A549 (cell line): ENCODE results near the gene LASP1NB.

Experiments
- BHLHE40 ChIP-seq: IDR thresholded peaks from 2 replicates; pipeline ENCODE4 v1.6.1; 2012; ENCODE audit warnings: low read depth, low read length, inconsistent platforms
- CEBPB ChIP-seq, 2 experiments: fragments of >200 bp in 1 of 2; sonication (Bioruptor Twin) in 1 of 2; formaldehyde crosslinking in 1 of 2; IDR thresholded peaks; 2 replicates each; pipeline ENCODE4 v1.6.1; 2012 to 2016
- EP300 ChIP-seq, 2 experiments: fragments of >200 bp; sonication (Bioruptor Twin); formaldehyde crosslinking; IDR thresholded peaks; 2 replicates in 1 of 2; 3 replicates in 1 of 2; pipeline ENCODE4 v1.6.1; 2016 to 2017
- FOSL2 ChIP-seq, 2 experiments: fragments of 450-650 bp in 1 of 2; fragments of >200 bp in 1 of 2; sonication (Bioruptor Twin) in 1 of 2; formaldehyde crosslinking; IDR thresholded peaks; 2 replicates each; pipeline versions ENCODE4 v1.5.0 to v1.6.1; 2016 to 2020; ENCODE audit warnings: mild to moderate bottlenecking in 1 of 2, moderate library complexity in 1 of 2
- NR3C1 ChIP-seq: fragments of >200 bp; sonication (Bioruptor Twin); formaldehyde crosslinking; IDR thresholded peaks from 3 replicates; pipeline ENCODE4 v1.6.1; 2017
- PBX3 ChIP-seq: IDR thresholded peaks from 2 replicates; pipeline ENCODE4 v1.6.1; 2012
- POLR2A ChIP-seq: IDR thresholded peaks from 2 replicates; pipeline ENCODE4 v1.6.1; 2012; ENCODE audit warnings: mild to moderate bottlenecking, low read length
- RAD21 ChIP-seq, 2 experiments: fragments of >200 bp in 1 of 2; sonication (Bioruptor Twin) in 1 of 2; formaldehyde crosslinking in 1 of 2; IDR thresholded peaks in 1 of 2; conservative IDR thresholded peaks in 1 of 2; 2 replicates in 1 of 2; 3 replicates in 1 of 2; pipeline ENCODE4 v1.6.1; 2012 to 2018; ENCODE audit warnings: inconsistent platforms in 1 of 2
- RFX5 ChIP-seq: fragments of 450-650 bp; IDR thresholded peaks from 2 replicates; pipeline ENCODE4 v1.7.1; 2014; ENCODE audit warnings: antibody characterized with exemption, mild to moderate bottlenecking, moderate library complexity
- SMC3 ChIP-seq: fragments of >200 bp; sonication (Bioruptor Twin); formaldehyde crosslinking; IDR thresholded peaks from 3 replicates; pipeline ENCODE4 v1.6.1; 2018; ENCODE audit warnings: inconsistent platforms
- SREBF2 ChIP-seq: fragments of 450-650 bp; IDR thresholded peaks from 2 replicates; pipeline ENCODE4 v1.6.1; 2014; ENCODE audit warnings: mild to moderate bottlenecking, moderate library complexity
- TF ChIP-seq, protein P1 (sequence below): fragments of >200 bp; sonication (Bioruptor Twin); formaldehyde crosslinking; IDR thresholded peaks from 3 replicates; pipeline ENCODE4 v1.5.1; 2016
- TF ChIP-seq, protein P2 (sequence below): fragments of 250-450 bp; sonication (Bioruptor Pico); IDR thresholded peaks from 2 replicates; pipeline ENCODE4 v1.5.0; 2021; ENCODE audit warnings: mild to moderate bottlenecking, moderate library complexity, borderline replicate concordance

DNA sequence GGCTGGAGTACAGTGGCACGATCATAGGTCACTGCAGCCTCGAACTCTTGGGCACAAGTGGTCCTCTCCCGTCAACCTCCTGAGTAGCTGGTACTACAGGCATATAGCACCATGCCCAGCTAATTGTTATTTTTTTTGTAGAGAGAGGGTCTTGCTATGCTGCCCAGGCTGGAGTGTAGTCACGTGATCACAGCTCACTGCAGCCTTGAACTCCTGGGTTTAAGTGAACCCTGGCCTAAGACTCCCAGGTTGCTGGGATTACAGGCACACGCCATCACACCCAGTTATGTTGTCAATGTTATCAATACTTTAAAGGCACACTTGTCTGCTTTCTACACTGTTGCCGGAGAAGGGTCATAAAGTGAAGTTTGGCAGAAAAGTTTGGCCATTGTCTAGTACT lies 22.0 kb upstream of the LASP1NB start:
- no peak for TF ChIP-seq EP300 (IDR thresholded peaks at IDR 0.05)
- no peak for TF ChIP-seq NR3C1
- TF ChIP-seq CEBPB (IDR thresholded peaks at IDR 0.05) = no peak
- no peak for TF ChIP-seq POLR2A
- TF ChIP-seq, protein P1, sequence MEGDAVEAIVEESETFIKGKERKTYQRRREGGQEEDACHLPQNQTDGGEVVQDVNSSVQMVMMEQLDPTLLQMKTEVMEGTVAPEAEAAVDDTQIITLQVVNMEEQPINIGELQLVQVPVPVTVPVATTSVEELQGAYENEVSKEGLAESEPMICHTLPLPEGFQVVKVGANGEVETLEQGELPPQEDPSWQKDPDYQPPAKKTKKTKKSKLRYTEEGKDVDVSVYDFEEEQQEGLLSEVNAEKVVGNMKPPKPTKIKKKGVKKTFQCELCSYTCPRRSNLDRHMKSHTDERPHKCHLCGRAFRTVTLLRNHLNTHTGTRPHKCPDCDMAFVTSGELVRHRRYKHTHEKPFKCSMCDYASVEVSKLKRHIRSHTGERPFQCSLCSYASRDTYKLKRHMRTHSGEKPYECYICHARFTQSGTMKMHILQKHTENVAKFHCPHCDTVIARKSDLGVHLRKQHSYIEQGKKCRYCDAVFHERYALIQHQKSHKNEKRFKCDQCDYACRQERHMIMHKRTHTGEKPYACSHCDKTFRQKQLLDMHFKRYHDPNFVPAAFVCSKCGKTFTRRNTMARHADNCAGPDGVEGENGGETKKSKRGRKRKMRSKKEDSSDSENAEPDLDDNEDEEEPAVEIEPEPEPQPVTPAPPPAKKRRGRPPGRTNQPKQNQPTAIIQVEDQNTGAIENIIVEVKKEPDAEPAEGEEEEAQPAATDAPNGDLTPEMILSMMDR = no peak
- TF ChIP-seq PBX3 = no peak
- TF ChIP-seq RFX5 = no peak
- no peak for TF ChIP-seq FOSL2 (IDR thresholded peaks at IDR 0.05)
- TF ChIP-seq FOSL2 (CRISPR knock-in tag; IDR thresholded peaks at IDR 0.05) = no peak
- TF ChIP-seq SMC3 = no peak
- TF ChIP-seq RAD21 (conservative IDR thresholded peaks at IDR 0.05 in 1 of 2, IDR thresholded peaks at IDR 0.05 in 1 of 2) = no peak
- TF ChIP-seq, protein P2, sequence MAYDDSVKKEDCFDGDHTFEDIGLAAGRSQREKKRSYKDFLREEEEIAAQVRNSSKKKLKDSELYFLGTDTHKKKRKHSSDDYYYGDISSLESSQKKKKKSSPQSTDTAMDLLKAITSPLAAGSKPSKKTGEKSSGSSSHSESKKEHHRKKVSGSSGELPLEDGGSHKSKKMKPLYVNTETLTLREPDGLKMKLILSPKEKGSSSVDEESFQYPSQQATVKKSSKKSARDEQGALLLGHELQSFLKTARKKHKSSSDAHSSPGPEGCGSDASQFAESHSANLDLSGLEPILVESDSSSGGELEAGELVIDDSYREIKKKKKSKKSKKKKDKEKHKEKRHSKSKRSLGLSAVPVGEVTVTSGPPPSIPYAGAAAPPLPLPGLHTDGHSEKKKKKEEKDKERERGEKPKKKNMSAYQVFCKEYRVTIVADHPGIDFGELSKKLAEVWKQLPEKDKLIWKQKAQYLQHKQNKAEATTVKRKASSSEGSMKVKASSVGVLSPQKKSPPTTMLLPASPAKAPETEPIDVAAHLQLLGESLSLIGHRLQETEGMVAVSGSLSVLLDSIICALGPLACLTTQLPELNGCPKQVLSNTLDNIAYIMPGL (CRISPR knock-in tag) = no peak
- TF ChIP-seq BHLHE40 = no peak
- no peak for TF ChIP-seq SREBF2
